GM21576 (cell line): ENCODE measurements around the gene CRACDL.
"Not testable (repeated sequence)": the region's sequence is repeated elsewhere in the genome, so short reads cannot be mapped to it uniquely, and the experiment has no call there.

Source experiments
- ATAC-seq: cut with Tn5 transposase; IDR thresholded peaks from one replicate; pipeline ENCODE4 v1.9.1; 2021; ENCODE audit warnings: mild to moderate bottlenecking, moderate library complexity; ENCODE audit not compliant: unreplicated experiment

Gene CRACDL

GRCh38 chr2:98886066-98886554 lies 49.9 kb downstream of the CRACDL start:
- no peak for ATAC-seq

- no peak for ATAC-seq
Measured at GRCh38 chr2:98884658-98885057, 51.4 kb downstream of the CRACDL start.

- ATAC-seq: no peak
Measured at GRCh38 chr2:98883780-98884211, 52.2 kb downstream of the CRACDL start.

GRCh38 chr2:98882971-98883779 lies 52.9 kb downstream of the CRACDL start:
- no peak for ATAC-seq

GRCh38 chr2:98882368-98882767 lies 53.7 kb downstream of the CRACDL start:
- no peak for ATAC-seq

- no peak for ATAC-seq
Measured at GRCh38 chr2:98881153-98881650, 54.8 kb downstream of the CRACDL start.

- ATAC-seq: no peak
Measured at GRCh38 chr2:98880266-98881152, 55.5 kb downstream of the CRACDL start.

- not testable (repeated sequence) for ATAC-seq
Measured at GRCh38 chr2:98877658-98878057, 58.4 kb downstream of the CRACDL start.

GRCh38 chr2:98876741-98877140 lies 59.3 kb downstream of the CRACDL start:
- ATAC-seq: no peak

- no peak for ATAC-seq
Measured at GRCh38 chr2:98875746-98876145, 60.3 kb downstream of the CRACDL start.

GRCh38 chr2:98875081-98875728 lies 60.8 kb downstream of the CRACDL start:
- no peak for ATAC-seq

GRCh38 chr2:98874186-98874689 lies 61.8 kb downstream of the CRACDL start:
- no peak for ATAC-seq

- ATAC-seq: no peak
Measured at GRCh38 chr2:98872526-98872925, 63.5 kb downstream of the CRACDL start.

- ATAC-seq: no peak
Measured at GRCh38 chr2:98871506-98871905, 64.5 kb downstream of the CRACDL start.

GRCh38 chr2:98870516-98871158 lies 65.4 kb downstream of the CRACDL start:
- no peak for ATAC-seq

- no peak for ATAC-seq
Measured at GRCh38 chr2:98869870-98870269, 66.2 kb downstream of the CRACDL start.

- no peak for ATAC-seq
Measured at GRCh38 chr2:98869272-98869641, 66.8 kb downstream of the CRACDL start.

GRCh38 chr2:98868548-98869271 lies 67.3 kb downstream of the CRACDL start:
- ATAC-seq: no peak

GRCh38 chr2:98867539-98868309 lies 68.3 kb downstream of the CRACDL start:
- ATAC-seq: no peak
